SK-N-SH (cell line): ENCODE data around the gene S100A6. TPM values are rescaled to one million over a fixed set of nuclear protein-coding genes. Genes with fewer than 3 reads are reported as not detected.

ENCODE experiments used
- CTCF ChIA-PET: fragments of 300-600, 350-600 bp; formaldehyde crosslinking; extraction: SDS; loops from one replicate; lab custom pipeline; 2021; lab: Yijun Ruan, JAX
- POLR2A ChIA-PET: fragments of 350-600 bp; sonication (Branson Sonifier 250); formaldehyde crosslinking; extraction: SDS; loops from one replicate; lab custom pipeline; 2020; ENCODE audit warnings: antibody characterized with exemption, inconsistent platforms; lab: Yijun Ruan, JAX
- DNase-seq: peaks from one replicate; pipeline ENCODE4 v3.0.0; 2012
- H2AFZ ChIP-seq: fragments of 200-600 bp; sonication (generic); 2 replicates; pipeline ENCODE4 v1.8.1; 2016; ENCODE audit warnings: antibody characterized with exemption, mild to moderate bottlenecking, low read depth
- H3F3A ChIP-seq: fragments of 200-600 bp; sonication (generic); replicated peaks from 2 replicates; pipeline ENCODE3; 2016; ENCODE audit warnings: antibody characterized with exemption, mild to moderate bottlenecking; ENCODE audit not compliant: insufficient read depth
- H3K27ac ChIP-seq, 2 experiments: fragments of 200-500 bp in 1 of 2; fragments of 200-600 bp in 1 of 2; sonication (Bioruptor generic) in 1 of 2; sonication (generic), shearing (Covaris generic) in 1 of 2; 2 replicates each; pipeline versions ENCODE4 v1.5.1 to v1.6.1; 2014 to 2016; ENCODE audit warnings: low read depth in 2 of 2, inconsistent platforms in 1 of 2, low read length in 1 of 2, mild to moderate bottlenecking in 1 of 2, mixed read lengths in 1 of 2
- H3K27me3 ChIP-seq: fragments of 200-600 bp; sonication (generic), shearing (Covaris generic); 2 replicates; pipeline ENCODE4 v1.6.1; 2016; ENCODE audit warnings: mixed run types; ENCODE audit not compliant: insufficient read depth
- H3K36me3 ChIP-seq, 2 experiments: fragments of 200-500 bp in 1 of 2; fragments of 200-600 bp in 1 of 2; sonication (Bioruptor generic) in 1 of 2; sonication (generic) in 1 of 2; replicated peaks in 1 of 2; 2 replicates each; pipeline versions ENCODE3 to v1.5.1; 2014 to 2016; ENCODE audit warnings: low read length in 1 of 2, mild to moderate bottlenecking in 1 of 2; ENCODE audit not compliant: insufficient read depth in 2 of 2, control insufficient read depth in 1 of 2
- H3K4me1 ChIP-seq, 2 experiments: fragments of 200-500 bp in 1 of 2; fragments of 200-600 bp in 1 of 2; sonication (Bioruptor generic) in 1 of 2; sonication (generic), shearing (Covaris generic) in 1 of 2; 2 replicates each; pipeline versions ENCODE4 v1.5.1 to v1.6.1; 2014 to 2016; ENCODE audit warnings: low read depth in 1 of 2, low read length in 1 of 2, mixed run types in 1 of 2; ENCODE audit not compliant: insufficient read depth in 2 of 2, control insufficient read depth in 1 of 2
- H3K4me2 ChIP-seq: fragments of 200-600 bp; sonication (generic), shearing (Covaris generic); 2 replicates; pipeline ENCODE4 v1.6.1; 2017; ENCODE audit warnings: mixed run types
- H3K4me3 ChIP-seq, 2 experiments: fragments of 200-500 bp in 1 of 2; fragments of 200-600 bp in 1 of 2; sonication (Bioruptor generic) in 1 of 2; sonication (generic), shearing (Covaris generic) in 1 of 2; 2 replicates each; pipeline versions ENCODE4 v1.5.1 to v1.8.1; 2014 to 2016; ENCODE audit warnings: low read depth in 2 of 2, inconsistent platforms in 1 of 2, low read length in 1 of 2, mild to moderate bottlenecking in 1 of 2, mixed read lengths in 1 of 2, moderate library complexity in 1 of 2
- H3K79me2 ChIP-seq: fragments of 200-600 bp; sonication (generic); 2 replicates; pipeline ENCODE4 v1.8.1; 2017; ENCODE audit warnings: mild to moderate bottlenecking; ENCODE audit not compliant: insufficient read depth
- H3K9ac ChIP-seq: fragments of 200-600 bp; sonication (generic); 2 replicates; pipeline ENCODE4 v1.6.1; 2017; ENCODE audit warnings: mixed run types
- H3K9me2 ChIP-seq: fragments of 200-600 bp; sonication (generic); 2 replicates; pipeline ENCODE4 v1.6.1; 2017; ENCODE audit warnings: mixed run types
- H3K9me3 ChIP-seq: fragments of 200-600 bp; sonication (generic); 2 replicates; pipeline ENCODE4 v1.6.1; 2017; ENCODE audit warnings: mixed run types, mild to moderate bottlenecking, moderate library complexity
- H4K20me1 ChIP-seq: fragments of 200-600 bp; sonication (generic); 2 replicates; pipeline ENCODE4 v1.6.1; 2017; ENCODE audit warnings: mild to moderate bottlenecking, mixed run types; ENCODE audit not compliant: insufficient read depth
- CHD2 ChIP-seq: fragments of 150-350 bp; IDR thresholded peaks from 2 replicates; pipeline ENCODE4 v1.6.1; 2018; ENCODE audit warnings: low read length; ENCODE audit not compliant: partially characterized antibody
- CTCF ChIP-seq: fragments of 200-600 bp; sonication (generic); IDR thresholded peaks from 2 replicates; pipeline ENCODE4 v1.6.1; 2017; ENCODE audit warnings: antibody characterized with exemption, mild to moderate bottlenecking, moderate library complexity
- ELF1 ChIP-seq: IDR thresholded peaks from 2 replicates; pipeline ENCODE4 v1.4.0; 2012
- EP300 ChIP-seq, 2 experiments: IDR thresholded peaks; 2 replicates each; pipeline versions ENCODE4 v1.4.0 to v1.6.1; 2012; ENCODE audit warnings: borderline replicate concordance in 1 of 2, low read depth in 1 of 2, low read length in 1 of 2
- FOSL2 ChIP-seq: IDR thresholded peaks from 2 replicates; pipeline ENCODE4 v1.4.0; 2012; ENCODE audit warnings: low read depth, mild to moderate bottlenecking, moderate library complexity, borderline replicate concordance
- FOXJ3 ChIP-seq: sonication (generic); formaldehyde crosslinking; IDR thresholded peaks from 2 replicates; pipeline ENCODE4 v1.5.1; 2020; ENCODE audit warnings: mild to moderate bottlenecking, missing genetic modification reagents
- GABPA ChIP-seq: IDR thresholded peaks from 2 replicates; pipeline ENCODE4 v1.4.0; 2012; ENCODE audit warnings: low read depth, mild to moderate bottlenecking
- GATA2 ChIP-seq: sonication (generic); formaldehyde crosslinking; IDR thresholded peaks from 2 replicates; pipeline ENCODE4 v1.5.0; 2020; ENCODE audit warnings: mild to moderate bottlenecking, missing genetic modification reagents
- JUND ChIP-seq: IDR thresholded peaks from 2 replicates; pipeline ENCODE4 v1.4.0; 2012
- MEF2A ChIP-seq: IDR thresholded peaks from 2 replicates; pipeline ENCODE4 v1.4.0; 2012; ENCODE audit warnings: low read depth, borderline replicate concordance
- NRF1 ChIP-seq: IDR thresholded peaks from 2 replicates; pipeline ENCODE4 v1.6.1; 2012; ENCODE audit warnings: low read depth, mild to moderate bottlenecking, low read length
- POLR2AphosphoS5 ChIP-seq: IDR thresholded peaks from 2 replicates; pipeline ENCODE4 v1.6.1; 2012; ENCODE audit warnings: low read depth, low read length
- RAD21 ChIP-seq: IDR thresholded peaks from 2 replicates; pipeline ENCODE4 v1.6.1; 2012; ENCODE audit warnings: mild to moderate bottlenecking, low read length
- RCOR1 ChIP-seq: fragments of 150-350 bp; IDR thresholded peaks from 2 replicates; pipeline ENCODE4 v1.6.1; 2017; ENCODE audit warnings: antibody characterized with exemption, low read length
- RFX5 ChIP-seq: IDR thresholded peaks from 2 replicates; pipeline ENCODE4 v1.6.1; 2012; ENCODE audit warnings: mild to moderate bottlenecking, improper control_type of control experiment, low read length
- RXRA ChIP-seq: IDR thresholded peaks from 2 replicates; pipeline ENCODE4 v1.4.0; 2012; ENCODE audit warnings: low read depth, mild to moderate bottlenecking, borderline replicate concordance
- USF1 ChIP-seq: IDR thresholded peaks from 2 replicates; pipeline ENCODE4 v1.4.0; 2012; ENCODE audit warnings: low read depth, borderline replicate concordance
- USF2 ChIP-seq: fragments of 150-350 bp; IDR thresholded peaks from 2 replicates; pipeline ENCODE4 v1.6.1; 2017; ENCODE audit warnings: antibody characterized with exemption, low read length, low read depth, borderline replicate concordance
- YY1 ChIP-seq: IDR thresholded peaks from 2 replicates; pipeline ENCODE4 v1.4.0; 2012; ENCODE audit warnings: low read depth, mild to moderate bottlenecking
- ZBTB33 ChIP-seq: IDR thresholded peaks from 2 replicates; pipeline ENCODE4 v1.4.0; 2012; ENCODE audit warnings: low read depth, borderline replicate concordance
- WGBS: methylation state at CpG from one replicate; pipeline ENCODE4 v1.1.6; 2017; ENCODE audit warnings: low lambda C conversion rate; 5-methylcytosine and 5-hydroxymethylcytosine counted together
- polyA plus RNA-seq, 3 experiments: library from polyadenylated mRNA; depleted of rRNA; stranded (reverse); fragments of >200 nt; gene quantifications; 2 replicates each; pipeline ENCODE4 v1.2.3, GENCODE V29; 2012

Gene S100A6
- polyA plus RNA-seq, 1 of the 3 experiments (the other 2 are of a cell fraction): 895 TPM

- Histone ChIP-seq H3F3A (peaks cover 4% of the 10 kb centered on the region), H3K9ac (no peak overlapping the region), H3K36me3 (no peaks in the 10 kb centered on the region), H3K4me1 (peaks cover 55% of the 10 kb centered on the region in 2 experiments; a peak in 3 of 4 replicates), H3K79me2 (no peaks in the 10 kb centered on the region), H2AFZ (no peak overlapping the region), H3K27ac (peak overlapping the region in 1 of 2 experiments; percentile 91; a peak in 1 of 4 replicates), H3K9me2 (no peaks in the 10 kb centered on the region), H3K4me3 (no peak overlapping the region), H3K9me3 (no peaks in the 10 kb centered on the region), H3K4me2 (no peak overlapping the region), H4K20me1 (no peaks in the 10 kb centered on the region), H3K27me3 (no peaks in the 10 kb centered on the region)
- DNase-seq: no peak
- no peak for TF ChIP-seq EP300 (IDR thresholded peaks at IDR 0.05; ENCODE audit: borderline replicate concordance in 1 of 2, low read depth in 1 of 2, low read length in 1 of 2)
- no peak for TF ChIP-seq RAD21
- POLR2A ChIA-PET: no interaction called here
- CTCF ChIA-PET: interaction anchor here (0.7 to 11.8 kb wide), 8 partner anchors 9 to 197 kb away, joined by 3 to 62 read pairs (median 4); partner anchors contain the start of gene S100A5
- WGBS: 94% methylated on average over 4 of the region's 4 CpGs
These were observed 14.6 kb upstream of the S100A6 start for GRCh38 chr1:153550398-153550758.

GRCh38 chr1:153549741-153550397 lies 14.1 kb upstream of the S100A6 start:
- Histone ChIP-seq H3K79me2 (no peaks in the 10 kb centered on the region), H2AFZ (0 out of 2 replicates have a peak overlapping the region, but pooled peaks have one; percentile 69), H3K4me2 (peak overlapping the region; percentile 51; the same call in 1 of the 2 replicates), H3K27me3 (no peaks in the 10 kb centered on the region), H3K9me2 (no peaks in the 10 kb centered on the region), H3K9ac (peak overlapping the region; percentile 58; the same call in 1 of the 2 replicates), H3K36me3 (no peaks in the 10 kb centered on the region), H3K4me3 (no peak overlapping the region), H3F3A (peaks cover 7% of the 10 kb centered on the region), H3K4me1 (peaks cover 60% of the 10 kb centered on the region in 2 experiments; a peak in 3 of 4 replicates), H3K27ac (peak overlapping the region in 1 of 2 experiments; percentile 91; a peak in 3 of 4 replicates), H3K9me3 (no peaks in the 10 kb centered on the region), H4K20me1 (no peaks in the 10 kb centered on the region)
- 95% methylated on average over 6 of the region's 6 CpGs for WGBS
- no peak for TF ChIP-seq RAD21
- TF ChIP-seq JUND: no peak
- TF ChIP-seq RFX5: no peak
- TF ChIP-seq USF1: no peak
- TF ChIP-seq GABPA: no peak
- TF ChIP-seq MEF2A: no peak
- TF ChIP-seq RCOR1: no peak
- no peak for TF ChIP-seq POLR2AphosphoS5
- no peak for TF ChIP-seq RXRA
- TF ChIP-seq CHD2: no peak
- no peak for TF ChIP-seq YY1
- TF ChIP-seq FOXJ3: no peak
- no peak for TF ChIP-seq ZBTB33
- no peak for TF ChIP-seq EP300 (IDR thresholded peaks at IDR 0.05; ENCODE audit: borderline replicate concordance in 1 of 2, low read depth in 1 of 2, low read length in 1 of 2)
- TF ChIP-seq ELF1: no peak
- no peak for TF ChIP-seq FOSL2
- TF ChIP-seq USF2: no peak
- no peak; the same call in 1 of the 2 replicates for TF ChIP-seq CTCF
- no peak for TF ChIP-seq GATA2 (CRISPR knock-in tag)
- no peak for TF ChIP-seq NRF1
- ChIA-PET POLR2A (no interaction called here), CTCF (interaction anchor here (0.7 to 11.8 kb wide), 7 partner anchors 9 to 196 kb away, joined by 3 to 62 read pairs (median 4); partner anchors contain the start of gene S100A5)
- DNase-seq: no peak
